ENCODE data around the gene ZNF32. TPM values are rescaled to one million over a fixed set of nuclear protein-coding genes. Genes with fewer than 3 reads are reported as not detected.

ZNF32 gene
- total and polyA plus RNA-seq, 2 of the 4 experiments (the other 2 are of a cell fraction), result 30.1 to 31.2 TPM

DNA sequence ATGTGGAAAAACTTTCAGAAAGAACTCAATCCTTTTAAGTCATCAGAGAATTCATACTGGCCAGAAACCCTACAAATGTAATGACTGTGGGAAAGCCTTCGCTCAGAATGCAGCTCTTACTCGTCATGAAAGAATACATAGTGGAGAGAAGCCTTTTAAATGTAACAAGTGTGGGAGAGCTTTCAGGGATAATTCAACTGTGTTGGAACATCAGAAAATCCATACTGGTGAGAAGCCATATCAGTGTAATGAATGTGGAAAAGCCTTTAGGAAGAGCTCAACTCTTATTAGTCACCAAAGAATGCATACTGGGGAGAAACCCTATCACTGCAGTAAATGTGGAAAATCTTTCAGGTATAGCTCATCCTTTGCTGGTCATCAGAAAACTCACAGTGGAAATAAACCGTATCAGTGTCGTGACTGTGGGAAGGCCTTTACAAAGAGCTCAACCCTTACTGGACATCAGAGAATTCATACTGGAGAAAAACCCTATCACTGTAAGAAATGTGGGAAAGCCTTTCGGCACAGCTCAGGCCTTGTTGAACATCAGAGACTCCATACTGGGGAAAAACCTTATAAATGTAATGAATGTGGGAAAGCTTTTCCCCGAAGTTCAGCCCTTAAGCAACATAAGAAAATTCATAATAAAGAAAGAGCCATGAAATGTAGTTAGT is 31.8 kb downstream of the ZNF32 start:
- no peaks in the 10 kb centered on the region for H3K4me1 ChIP-seq (ENCODE audit: control insufficient read depth, insufficient read depth, low read length)
- H3K36me3 ChIP-seq (ENCODE audit: control insufficient read depth, insufficient read depth, low read length), result peaks cover 4% of the 10 kb centered on the region; the same call in 1 of the 2 replicates
- no peak overlapping the region for H3K27ac ChIP-seq (ENCODE audit: insufficient read depth, low read length)
- no CpG with 5 or more reads among the region's 6 CpGs for WGBS, 2 experiments (ENCODE audit: extremely low coverage in 2 of 2, insufficient read length in 1 of 2)
- peaks cover 21% of the 10 kb centered on the region for H3K9me3 ChIP-seq (ENCODE audit: control insufficient read depth, insufficient read depth, low read length)
- no peak overlapping the region for H4K91ac ChIP-seq (ENCODE audit: insufficient read depth, low read depth, low read length)
- H2AFZ ChIP-seq (replicated peaks; ENCODE audit: low read length, poor library complexity), result no peak overlapping the region
- dilution Hi-C loops (cut with HindIII; ENCODE audit: low sequenced_read_pairs, unreplicated experiment), result no loop called here
- no peak overlapping the region for H2BK5ac ChIP-seq (ENCODE audit: low read depth, low read length, poor library complexity, severe bottlenecking)
- H3K23ac ChIP-seq (ENCODE audit: low read depth, low read length), result no peak overlapping the region
- no peak overlapping the region for H3K18ac ChIP-seq (ENCODE audit: low read depth, low read length)
- H3K56ac ChIP-seq (ENCODE audit: extremely low read depth, insufficient read depth, low read length), result no peak overlapping the region
- no peak overlapping the region for H2BK15ac ChIP-seq (ENCODE audit: low read depth, low read length)
- H2BK120ac ChIP-seq (ENCODE audit: low read depth, low read length), result no peak overlapping the region
- no peak overlapping the region for H2AK9ac ChIP-seq (replicated peaks; ENCODE audit: low read depth, low read length, poor library complexity)
- H3K27me3 ChIP-seq (ENCODE audit: control insufficient read depth, insufficient read depth, low read length), result no peaks in the 10 kb centered on the region
- H3K4ac ChIP-seq (ENCODE audit: low read depth, low read length), result no peak overlapping the region
- H2BK20ac ChIP-seq (ENCODE audit: low read depth, low read length), result no peak overlapping the region
- H2AK5ac ChIP-seq (ENCODE audit: low read depth, low read length), result no peak overlapping the region
- DNase-seq (no peak), ATAC-seq (ENCODE audit: low read depth) (no peak)
- H3K9me1 ChIP-seq (ENCODE audit: insufficient read depth, low read length), result no peaks in the 10 kb centered on the region
- H3K14ac ChIP-seq (replicated peaks; ENCODE audit: low read depth, low read length), result no peak overlapping the region
- H3K9ac ChIP-seq (ENCODE audit: low read depth, low read length), result no peak overlapping the region
- no peak overlapping the region for H4K8ac ChIP-seq (ENCODE audit: low read depth in 2 of 2, low read length in 2 of 2)
- H3K79me1 ChIP-seq (ENCODE audit: low read depth in 1 of 2, low read length in 2 of 2), result no peaks in the 10 kb centered on the region; a peak in 1 of 4 replicates
- H4K5ac ChIP-seq (ENCODE audit: low read depth, low read length), result no peak overlapping the region
- ChIA-PET POLR2A (ENCODE audit: unreplicated experiment) (no interaction called here), CTCF (no interaction called here)
- H4K20me1 ChIP-seq (ENCODE audit: insufficient read depth, low read length), result no peaks in the 10 kb centered on the region
- intact Hi-C loops (cut with micrococcal nuclease), result no loop called here
- in situ Hi-C loops (cut with MboI; ENCODE audit: low sequenced_read_pairs), result no loop called here
- no TSS peak for BruUV-seq (replicated peaks)
- no peak overlapping the region for H3K4me3 ChIP-seq (ENCODE audit: insufficient read depth, low read depth, low read length)
- TF ChIP-seq CHD1 (IDR thresholded peaks at IDR 0.05; ENCODE audit: low read depth, low read length) (no peak), BHLHE40 (IDR thresholded peaks at IDR 0.05; ENCODE audit: low read depth, low read length) (no peak), SMC3 (IDR thresholded peaks at IDR 0.05; ENCODE audit: low read depth, low read length) (no peak)
- TF ChIP-seq, protein P1, sequence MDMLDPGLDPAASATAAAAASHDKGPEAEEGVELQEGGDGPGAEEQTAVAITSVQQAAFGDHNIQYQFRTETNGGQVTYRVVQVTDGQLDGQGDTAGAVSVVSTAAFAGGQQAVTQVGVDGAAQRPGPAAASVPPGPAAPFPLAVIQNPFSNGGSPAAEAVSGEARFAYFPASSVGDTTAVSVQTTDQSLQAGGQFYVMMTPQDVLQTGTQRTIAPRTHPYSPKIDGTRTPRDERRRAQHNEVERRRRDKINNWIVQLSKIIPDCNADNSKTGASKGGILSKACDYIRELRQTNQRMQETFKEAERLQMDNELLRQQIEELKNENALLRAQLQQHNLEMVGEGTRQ (IDR thresholded peaks at IDR 0.05; ENCODE audit: low read depth, low read length), result no peak
- H3K4me2 ChIP-seq (ENCODE audit: low read depth, low read length), result no peak overlapping the region
